ENCODE data around the gene MRPS25. TPM values are rescaled to one million over a fixed set of nuclear protein-coding genes. Genes with fewer than 3 reads are reported as not detected.

The MRPS25 gene
- total RNA-seq, 1 donor from 2014 or later: 27.0 TPM

- Histone ChIP-seq H3K4me3 (no peak overlapping the region), H3K36me3 (peaks cover 0 to 53% of the 10 kb centered on the region in 2 donors), H3K9me3 (no peaks in the 10 kb centered on the region), H3K27ac (no peak overlapping the region), H3K27me3 (no peaks in the 10 kb centered on the region), H3K4me1 (no peaks in the 10 kb centered on the region)
- TF ChIP-seq POLR2AphosphoS5 (IDR thresholded peaks at IDR 0.05; ENCODE audit: insufficient read depth in 1 of 2, low read depth in 1 of 2) (no peak), POLR2A (IDR thresholded peaks at IDR 0.05) (no peak), CTCF (IDR thresholded peaks at IDR 0.05) (no peak)
- intact Hi-C loops (cut with DNase I): no loop called here
- no peak for DNase-seq (ENCODE audit: extremely low spot score in 2 of 2)
Measured at GRCh38 chr3:15015456-15015855, 49.7 kb downstream of the MRPS25 start.

GRCh38 chr3:15014606-15015328, 50.3 kb downstream of the MRPS25 start:
- Histone ChIP-seq H3K27ac (no peak overlapping the region), H3K4me3 (no peak overlapping the region), H3K9me3 (no peaks in the 10 kb centered on the region), H3K27me3 (no peaks in the 10 kb centered on the region), H3K4me1 (no peaks in the 10 kb centered on the region), H3K36me3 (peaks cover 0 to 46% of the 10 kb centered on the region in 2 donors)
- TF ChIP-seq POLR2A (IDR thresholded peaks at IDR 0.05) (no peak), POLR2AphosphoS5 (IDR thresholded peaks at IDR 0.05; ENCODE audit: insufficient read depth in 1 of 2, low read depth in 1 of 2) (no peak), CTCF (IDR thresholded peaks at IDR 0.05) (no peak)
- intact Hi-C loops (cut with DNase I): no loop called here
- no peak for DNase-seq (ENCODE audit: extremely low spot score in 2 of 2)

- DNase-seq (ENCODE audit: extremely low spot score in 2 of 2): no peak
- H3K9me3 ChIP-seq: no peaks in the 10 kb centered on the region
- H3K27ac ChIP-seq: no peak overlapping the region
- intact Hi-C loops (cut with DNase I): no loop called here
- TF ChIP-seq POLR2A (IDR thresholded peaks at IDR 0.05) (no peak), POLR2AphosphoS5 (IDR thresholded peaks at IDR 0.05; ENCODE audit: insufficient read depth in 1 of 2, low read depth in 1 of 2) (no peak), CTCF (IDR thresholded peaks at IDR 0.05) (no peak)
- H3K4me3 ChIP-seq: no peak overlapping the region
- H3K27me3 ChIP-seq: no peaks in the 10 kb centered on the region
- no peaks in the 10 kb centered on the region for H3K4me1 ChIP-seq
- peaks cover 0 to 37% of the 10 kb centered on the region in 2 donors for H3K36me3 ChIP-seq
Measured at GRCh38 chr3:15011174-15011573, 53.9 kb downstream of the MRPS25 start.

- no peaks in the 10 kb centered on the region for H3K9me3 ChIP-seq
- peaks cover 0 to 36% of the 10 kb centered on the region in 2 donors for H3K36me3 ChIP-seq
- no peaks in the 10 kb centered on the region for H3K4me1 ChIP-seq
- TF ChIP-seq POLR2A (IDR thresholded peaks at IDR 0.05) (no peak), CTCF (IDR thresholded peaks at IDR 0.05) (no peak), POLR2AphosphoS5 (IDR thresholded peaks at IDR 0.05; ENCODE audit: insufficient read depth in 1 of 2, low read depth in 1 of 2) (no peak)
- intact Hi-C loops (cut with DNase I): no loop called here
- H3K27ac ChIP-seq: no peak overlapping the region
- H3K27me3 ChIP-seq: no peaks in the 10 kb centered on the region
- no peak for DNase-seq (ENCODE audit: extremely low spot score in 2 of 2)
- H3K4me3 ChIP-seq: no peak overlapping the region
Measured at GRCh38 chr3:15010664-15011063, 54.5 kb downstream of the MRPS25 start.

- peaks cover 0 to 38% of the 10 kb centered on the region in 2 donors for H3K36me3 ChIP-seq
- H3K4me3 ChIP-seq: no peak overlapping the region
- intact Hi-C loops (cut with DNase I): no loop called here
- no peak for DNase-seq (ENCODE audit: extremely low spot score in 2 of 2)
- TF ChIP-seq POLR2AphosphoS5 (IDR thresholded peaks at IDR 0.05; ENCODE audit: insufficient read depth in 1 of 2, low read depth in 1 of 2): no peak
- TF ChIP-seq CTCF (IDR thresholded peaks at IDR 0.05): no peak
- TF ChIP-seq POLR2A (IDR thresholded peaks at IDR 0.05): no peak
- H3K27ac ChIP-seq: no peak overlapping the region
- H3K9me3 ChIP-seq: no peaks in the 10 kb centered on the region
- no peaks in the 10 kb centered on the region for H3K4me1 ChIP-seq
- no peaks in the 10 kb centered on the region for H3K27me3 ChIP-seq
Measured at GRCh38 chr3:15009167-15009566, 55.9 kb downstream of the MRPS25 start.

All from vagina (tissue), 2 donors.